GM10266 (cell line): ENCODE measurements around the gene CELF2.

ENCODE experiments used
- DNase-seq: peaks from one replicate; pipeline ENCODE4 v3.0.0; 2012; ENCODE audit errors: extremely low spot score
- TF ChIP-seq, protein P1 (sequence below): IDR thresholded peaks from 2 replicates; pipeline ENCODE4 v1.5.1; 2012; ENCODE audit warnings: mild to moderate bottlenecking, low read depth; ENCODE audit not compliant: control insufficient read depth, insufficient read depth; ENCODE audit errors: missing control alignments

CELF2 gene

DNA sequence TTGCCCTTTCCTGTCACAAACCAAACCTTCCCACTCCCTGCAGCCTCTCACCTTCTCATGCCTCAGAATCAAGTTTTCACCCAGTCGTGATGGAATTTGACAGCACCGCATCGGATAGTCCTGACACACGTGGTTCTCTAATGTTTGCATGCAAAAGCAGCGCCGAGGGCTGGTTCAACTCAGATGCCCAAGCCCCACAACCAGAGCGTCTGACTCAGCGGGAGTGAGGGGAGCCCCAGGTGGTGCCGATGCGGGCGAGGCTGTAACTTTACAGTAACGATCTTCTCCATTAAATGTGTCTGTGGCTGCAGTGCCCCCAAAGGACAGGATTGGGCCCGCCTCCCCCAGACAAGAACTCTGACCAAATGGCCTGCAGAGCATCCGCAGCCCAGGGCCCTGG is 284.5 kb downstream of the CELF2 start:
- TF ChIP-seq, protein P1, sequence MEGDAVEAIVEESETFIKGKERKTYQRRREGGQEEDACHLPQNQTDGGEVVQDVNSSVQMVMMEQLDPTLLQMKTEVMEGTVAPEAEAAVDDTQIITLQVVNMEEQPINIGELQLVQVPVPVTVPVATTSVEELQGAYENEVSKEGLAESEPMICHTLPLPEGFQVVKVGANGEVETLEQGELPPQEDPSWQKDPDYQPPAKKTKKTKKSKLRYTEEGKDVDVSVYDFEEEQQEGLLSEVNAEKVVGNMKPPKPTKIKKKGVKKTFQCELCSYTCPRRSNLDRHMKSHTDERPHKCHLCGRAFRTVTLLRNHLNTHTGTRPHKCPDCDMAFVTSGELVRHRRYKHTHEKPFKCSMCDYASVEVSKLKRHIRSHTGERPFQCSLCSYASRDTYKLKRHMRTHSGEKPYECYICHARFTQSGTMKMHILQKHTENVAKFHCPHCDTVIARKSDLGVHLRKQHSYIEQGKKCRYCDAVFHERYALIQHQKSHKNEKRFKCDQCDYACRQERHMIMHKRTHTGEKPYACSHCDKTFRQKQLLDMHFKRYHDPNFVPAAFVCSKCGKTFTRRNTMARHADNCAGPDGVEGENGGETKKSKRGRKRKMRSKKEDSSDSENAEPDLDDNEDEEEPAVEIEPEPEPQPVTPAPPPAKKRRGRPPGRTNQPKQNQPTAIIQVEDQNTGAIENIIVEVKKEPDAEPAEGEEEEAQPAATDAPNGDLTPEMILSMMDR, result no peak
- no peak for DNase-seq

DNA sequence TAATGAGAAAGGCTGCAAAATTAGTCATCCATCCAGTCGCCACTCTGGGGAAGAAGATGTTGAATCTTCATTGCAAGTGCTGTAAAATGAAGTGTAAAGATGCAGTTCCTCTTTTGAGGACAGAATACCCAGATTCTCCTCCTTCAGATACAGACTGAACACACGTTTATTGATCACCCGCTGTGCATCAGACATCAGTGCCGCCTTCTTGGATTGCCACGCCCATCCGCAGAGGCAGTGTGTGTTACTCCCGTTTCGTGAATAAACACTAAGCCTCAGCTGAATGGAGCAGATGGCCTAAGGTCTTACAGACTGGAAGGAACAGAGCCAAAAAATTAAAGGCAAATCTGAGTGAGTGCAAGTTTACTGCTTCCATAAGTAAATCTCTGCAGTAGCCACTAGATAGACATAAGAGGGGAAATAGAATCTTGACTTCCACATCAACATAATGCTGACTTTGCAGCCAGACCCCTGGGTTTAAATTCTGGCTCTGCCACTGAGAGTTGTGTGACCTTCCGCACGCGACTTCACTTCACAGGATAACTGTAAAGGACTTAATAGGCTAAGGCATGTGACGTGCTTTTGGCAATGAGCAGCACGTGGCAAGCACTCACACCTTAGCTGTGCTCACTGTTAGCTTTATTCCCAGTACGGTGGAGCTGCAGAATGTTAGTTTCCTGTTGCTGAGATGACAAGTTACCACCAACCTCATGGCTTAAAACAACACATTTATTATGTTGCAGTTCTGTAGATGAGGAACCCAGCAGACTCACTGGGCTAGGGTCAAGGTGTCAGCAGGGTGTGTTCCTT is 285.9 kb downstream of the CELF2 start:
- TF ChIP-seq, protein P1, result no peak
- DNase-seq, result no peak

DNA sequence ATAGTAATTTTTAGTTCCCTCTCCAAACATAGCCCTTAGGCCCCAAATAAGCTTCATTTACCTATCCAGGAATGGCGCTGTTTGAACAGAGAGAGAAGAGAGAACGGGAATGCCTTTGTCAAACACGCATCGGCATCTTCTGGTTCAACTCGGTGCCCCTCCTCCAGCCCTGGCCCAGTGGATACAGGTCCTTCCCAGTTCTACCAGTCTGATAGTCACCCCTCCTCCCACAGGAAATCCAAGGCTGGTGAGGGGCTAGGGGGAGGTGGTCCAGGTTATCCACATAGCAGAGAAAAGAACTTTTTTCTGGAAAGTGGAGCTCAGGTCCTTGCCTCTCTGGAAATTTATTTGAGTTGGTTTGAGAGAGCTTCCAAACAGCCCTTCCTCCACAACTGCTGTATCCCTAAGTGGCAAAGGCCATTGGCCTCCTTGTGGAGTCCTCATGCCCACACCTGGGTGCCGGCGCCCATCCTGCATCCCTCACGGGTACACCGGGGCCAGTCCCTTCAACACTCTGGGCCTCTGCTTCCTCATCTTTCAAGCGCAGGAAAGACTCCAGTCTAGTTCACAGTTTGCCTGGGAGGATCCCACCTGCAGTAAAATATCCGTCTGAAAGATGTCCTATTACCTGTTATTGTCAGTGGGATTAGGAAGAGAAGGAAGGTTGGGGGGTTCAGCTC is 287.4 kb downstream of the CELF2 start:
- TF ChIP-seq, protein P1, result no peak
- DNase-seq, result no peak

DNA sequence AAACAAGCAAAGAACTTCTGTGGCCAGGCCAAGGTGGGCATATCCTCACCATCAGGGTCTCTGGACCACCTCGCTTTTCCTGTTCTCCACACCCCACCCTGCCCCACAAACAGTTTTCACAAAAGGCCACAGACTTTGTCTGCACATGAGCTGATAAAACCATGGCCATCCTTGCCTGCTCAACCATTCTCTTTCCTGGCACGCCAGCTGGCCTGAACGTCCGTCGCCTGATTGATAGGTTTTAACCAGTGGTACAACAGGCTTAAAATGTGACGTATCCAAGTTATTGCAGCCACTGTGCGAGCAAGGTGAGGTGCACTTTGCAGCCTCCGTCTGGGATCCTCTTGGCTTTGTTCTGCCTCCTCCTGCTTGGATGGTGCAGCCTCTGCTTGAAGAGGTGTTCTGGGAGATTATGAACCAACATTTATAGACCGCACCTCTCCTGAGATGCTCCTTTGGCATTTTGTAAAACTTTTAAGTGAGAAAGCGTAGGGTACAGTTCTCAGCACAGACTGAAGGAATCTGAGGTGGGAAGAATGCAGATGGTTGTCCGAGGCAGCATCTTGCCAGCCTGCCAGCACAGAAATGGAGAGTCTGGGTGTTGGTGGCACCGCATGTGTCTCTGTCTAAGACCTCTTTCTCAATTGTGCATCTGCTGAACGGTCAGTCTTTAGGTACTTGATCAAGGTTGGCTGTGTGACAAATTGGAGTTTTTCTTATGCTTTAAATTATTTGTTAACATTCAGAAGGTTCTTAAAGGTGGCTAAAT is 288.3 kb downstream of the CELF2 start:
- DNase-seq, result no peak
- TF ChIP-seq, protein P1, result no peak

DNA sequence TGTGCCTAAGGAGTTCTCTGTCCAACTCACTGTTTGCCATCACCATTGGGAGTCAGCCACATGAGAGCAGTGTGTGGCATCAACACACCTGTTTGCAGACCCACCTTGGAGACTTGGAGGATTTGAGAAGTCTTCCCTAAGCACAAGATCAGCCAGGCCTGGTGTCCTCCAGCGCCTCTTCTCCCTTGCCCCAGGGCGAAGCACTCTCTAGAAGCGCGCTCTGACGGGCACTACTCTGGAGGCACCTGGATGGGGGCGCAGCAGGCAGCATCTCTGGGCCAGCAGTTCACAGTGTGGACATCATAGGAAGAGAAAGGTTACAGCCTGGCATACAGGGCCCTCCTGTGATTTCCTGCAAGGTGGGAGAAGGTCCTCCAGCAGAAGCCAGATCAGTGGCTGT is 289.3 kb downstream of the CELF2 start:
- TF ChIP-seq, protein P1, result no peak
- DNase-seq, result no peak

DNA sequence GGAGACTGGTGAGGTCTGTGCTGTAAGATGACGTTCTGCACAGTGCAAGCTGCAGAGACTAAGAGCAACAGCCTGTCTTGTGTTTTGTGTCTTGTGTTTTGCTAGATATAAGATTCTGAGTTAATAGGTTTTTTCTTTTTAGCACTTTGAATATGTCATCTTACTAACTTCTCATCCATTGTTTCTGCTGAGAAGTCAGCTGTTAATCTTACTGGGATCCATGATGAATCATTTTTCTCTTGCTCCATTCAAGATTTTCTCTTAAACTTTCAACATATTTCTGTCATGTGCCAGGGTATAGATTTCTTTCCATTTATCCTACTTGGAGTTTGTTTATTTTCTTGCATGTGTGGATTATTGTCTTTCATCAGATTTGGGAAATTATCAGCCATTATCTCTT is 290.3 kb downstream of the CELF2 start:
- TF ChIP-seq, protein P1, result no peak
- no peak for DNase-seq
